Kidney tubule cell (primary cell): ENCODE measurements around the gene PUDP.

Experiments used
- DNase-seq: peaks from one replicate; pipeline ENCODE4 v3.0.0-alpha.2; 2018; ENCODE audit warnings: low spot score

PUDP gene

GRCh38 chrX:7146703-7147412 lies 1.1 kb downstream of the PUDP start:
- DNase-seq, result peak; percentile 36

GRCh38 chrX:7146020-7146702 lies 1.8 kb downstream of the PUDP start:
- DNase-seq, result peak; percentile 21

- DNase-seq, result peak; percentile 82
These were observed 2.5 kb downstream of the PUDP start for GRCh38 chrX:7145454-7145853.

GRCh38 chrX:7143941-7144525 lies 3.9 kb downstream of the PUDP start:
- DNase-seq, result peak; percentile 65

- DNase-seq, result no peak
These were observed 4.9 kb downstream of the PUDP start for GRCh38 chrX:7143076-7143475.

- DNase-seq, result peak; percentile 79
These were observed 8.5 kb downstream of the PUDP start for GRCh38 chrX:7139202-7140081.

GRCh38 chrX:7134981-7135380 lies 13.0 kb downstream of the PUDP start:
- DNase-seq, result peak; percentile 16

- peak; percentile 47 for DNase-seq
These were observed 14.9 kb downstream of the PUDP start for GRCh38 chrX:7133050-7133440.

GRCh38 chrX:7132335-7133049 lies 15.5 kb downstream of the PUDP start:
- peak; percentile 87 for DNase-seq

- DNase-seq, result no peak
These were observed 16.3 kb downstream of the PUDP start for GRCh38 chrX:7131621-7132020.

GRCh38 chrX:7127056-7127455 lies 20.9 kb downstream of the PUDP start:
- peak; percentile 8 for DNase-seq

GRCh38 chrX:7120878-7121219 lies 27.1 kb downstream of the PUDP start:
- DNase-seq, result peak; percentile 24

GRCh38 chrX:7119950-7120877 lies 27.7 kb downstream of the PUDP start:
- DNase-seq, result peak; percentile 41

GRCh38 chrX:7117587-7117986 lies 30.4 kb downstream of the PUDP start:
- no peak for DNase-seq

- no peak for DNase-seq
These were observed 31.9 kb downstream of the PUDP start for GRCh38 chrX:7116081-7116480.

GRCh38 chrX:7115557-7115956 lies 32.4 kb downstream of the PUDP start:
- DNase-seq, result no peak

- DNase-seq, result no peak
These were observed 35.9 kb downstream of the PUDP start for GRCh38 chrX:7112071-7112470.

- DNase-seq, result no peak
These were observed 36.4 kb downstream of the PUDP start for GRCh38 chrX:7111518-7111917.

- peak; percentile 33 for DNase-seq
These were observed 37.1 kb downstream of the PUDP start for GRCh38 chrX:7110821-7111276.
